ENCODE results near the gene NUDT16L1.

GRCh38 chr16:4683255-4684057 is 9.9 kb upstream of the NUDT16L1 start:
- no peak for TF ChIP-seq POLR2AphosphoS5 (IDR thresholded peaks at IDR 0.05; ENCODE audit: borderline replicate concordance, low read depth, low read length)
- no peak for TF ChIP-seq EZH2 (IDR thresholded peaks at IDR 0.05)
- TF ChIP-seq FOXP2 (optimal IDR thresholded peaks at IDR 0.05; ENCODE audit: control extremely low read depth, extremely low read length, insufficient read depth) = no peak
